Central memory CD8-positive, alpha-beta T cell (primary cell): ENCODE data around the gene PRR14L.
"Not testable (repeated sequence)": the region's sequence is repeated elsewhere in the genome, so short reads cannot be mapped to it uniquely, and the experiment has no call there.

Source experiments
- ATAC-seq: fragments of 150-1000 bp; cut with Tn5 transposase; replicated peaks from 2 replicates; pipeline ENCODE4 v1.10.0; 2022; ENCODE audit warnings: mild to moderate bottlenecking, moderate FRiP score, moderate number of reproducible peaks; ENCODE audit not compliant: poor library complexity, severe bottlenecking; ENCODE audit errors: extremely low read depth
- DNase-seq, 2 donors: peaks; one replicate each; pipeline ENCODE4 v3.0.0; 2021; ENCODE audit warnings: low spot score in 2 of 2
- H3K27ac Mint-ChIP-seq: one replicate; pipeline ENCODE4 v1.8.0; 2022; ENCODE audit warnings: low read depth, mild to moderate bottlenecking, moderate library complexity, mixed read lengths
- H3K27me3 Mint-ChIP-seq: one replicate; pipeline ENCODE4 v1.8.0; 2022; ENCODE audit warnings: mixed read lengths
- H3K36me3 Mint-ChIP-seq: one replicate; pipeline ENCODE4 v1.8.0; 2022; ENCODE audit warnings: mild to moderate bottlenecking, moderate library complexity, mixed read lengths; ENCODE audit not compliant: insufficient read depth
- H3K4me1 Mint-ChIP-seq: one replicate; pipeline ENCODE4 v1.8.0; 2022; ENCODE audit warnings: mixed read lengths
- H3K4me3 Mint-ChIP-seq: one replicate; pipeline ENCODE4 v1.8.0; 2022; ENCODE audit warnings: mild to moderate bottlenecking, moderate library complexity, mixed read lengths
- H3K9me3 Mint-ChIP-seq: one replicate; pipeline ENCODE4 v1.8.0; 2022; ENCODE audit warnings: mixed read lengths

The PRR14L gene

GRCh38 chr22:31661851-31662667, 87.9 kb downstream of the PRR14L start, which contains the start of gene PISD:
PISD (minus strand) TSS chr22:31662215; CDS start chr22:31662208, 7 bp downstream.
- Mint-ChIP-seq H3K9me3 (no peaks in the 10 kb centered on the region), H3K4me1 (peaks cover 19% of the 10 kb centered on the region), H3K27me3 (no peaks in the 10 kb centered on the region), H3K4me3 (peak within 1 kb of the TSS; percentile 95), H3K27ac (peak within 1 kb of the TSS; percentile 99), H3K36me3 (peaks cover 15% of the 10 kb centered on the region)
- DNase-seq = peak; percentile 93 to 96
- peak; percentile 91 for ATAC-seq

- not testable (repeated sequence) for H3K9me3 Mint-ChIP-seq, H3K27me3 Mint-ChIP-seq, ATAC-seq
- peak overlapping the region; percentile 99 for H3K27ac Mint-ChIP-seq
- peaks cover 19% of the 10 kb centered on the region for H3K4me1 Mint-ChIP-seq
- H3K36me3 Mint-ChIP-seq = peaks cover 15% of the 10 kb centered on the region
- peak overlapping the region; percentile 95 for H3K4me3 Mint-ChIP-seq
- peak in 1 of 2 donors; percentile 18 for DNase-seq
Measured at GRCh38 chr22:31660860-31661341, 89.0 kb downstream of the PRR14L start.

- Mint-ChIP-seq H3K4me1 (peaks cover 21% of the 10 kb centered on the region), H3K27me3 (no peaks in the 10 kb centered on the region), H3K4me3 (no peak overlapping the region), H3K9me3 (no peaks in the 10 kb centered on the region), H3K27ac (no peak overlapping the region), H3K36me3 (peaks cover 15% of the 10 kb centered on the region)
- no peak for DNase-seq
- ATAC-seq = no peak
Measured at GRCh38 chr22:31659246-31659645, 90.7 kb downstream of the PRR14L start.

- no peak for DNase-seq
- no peak for ATAC-seq
Measured at GRCh38 chr22:31654408-31654807, 95.5 kb downstream of the PRR14L start.

GRCh38 chr22:31653944-31654343, 96.0 kb downstream of the PRR14L start:
- Mint-ChIP-seq H3K4me3 (no peak overlapping the region), H3K27ac (no peak overlapping the region), H3K27me3 (no peaks in the 10 kb centered on the region), H3K4me1 (peaks cover 9% of the 10 kb centered on the region), H3K9me3 (no peaks in the 10 kb centered on the region), H3K36me3 (peaks cover 8% of the 10 kb centered on the region)
- ATAC-seq = no peak
- no peak for DNase-seq

More at GRCh38 chr22:31654408-31654807, 95.5 kb downstream of the PRR14L start:
- Mint-ChIP-seq H3K27me3 (no peaks in the 10 kb centered on the region), H3K9me3 (no peaks in the 10 kb centered on the region), H3K27ac (no peak overlapping the region), H3K4me1 (peaks cover 9% of the 10 kb centered on the region), H3K4me3 (no peak overlapping the region), H3K36me3 (peaks cover 8% of the 10 kb centered on the region)

- H3K4me1 Mint-ChIP-seq = peaks cover 9% of the 10 kb centered on the region
- H3K27ac Mint-ChIP-seq = no peak overlapping the region
- peaks cover 14% of the 10 kb centered on the region for H3K36me3 Mint-ChIP-seq
- no peak overlapping the region for H3K4me3 Mint-ChIP-seq
- H3K9me3 Mint-ChIP-seq = no peaks in the 10 kb centered on the region
- H3K27me3 Mint-ChIP-seq = no peaks in the 10 kb centered on the region
- DNase-seq (no peak), ATAC-seq (no peak)
Measured at GRCh38 chr22:31652911-31653684, 96.8 kb downstream of the PRR14L start.

- peaks cover 9% of the 10 kb centered on the region for H3K4me1 Mint-ChIP-seq
Measured at GRCh38 chr22:31652088-31652487, 97.8 kb downstream of the PRR14L start.

GRCh38 chr22:31651664-31652063, 98.3 kb downstream of the PRR14L start:
- no peak overlapping the region for H3K4me3 Mint-ChIP-seq
- H3K9me3 Mint-ChIP-seq = no peaks in the 10 kb centered on the region
- H3K27me3 Mint-ChIP-seq = no peaks in the 10 kb centered on the region
- ATAC-seq (no peak), DNase-seq (no peak)
- H3K36me3 Mint-ChIP-seq = peaks cover 23% of the 10 kb centered on the region
- H3K4me1 Mint-ChIP-seq = peaks cover 9% of the 10 kb centered on the region
- peak overlapping the region; percentile 78 for H3K27ac Mint-ChIP-seq

More at GRCh38 chr22:31652088-31652487, 97.8 kb downstream of the PRR14L start:
- H3K27me3 Mint-ChIP-seq = no peaks in the 10 kb centered on the region
- H3K4me3 Mint-ChIP-seq = no peak overlapping the region
- H3K36me3 Mint-ChIP-seq = peaks cover 20% of the 10 kb centered on the region
- no peak for ATAC-seq
- H3K9me3 Mint-ChIP-seq = no peaks in the 10 kb centered on the region
- DNase-seq = no peak
- H3K27ac Mint-ChIP-seq = no peak overlapping the region

- H3K4me1 Mint-ChIP-seq = peaks cover 9% of the 10 kb centered on the region
- H3K9me3 Mint-ChIP-seq = no peaks in the 10 kb centered on the region
- H3K27me3 Mint-ChIP-seq = no peaks in the 10 kb centered on the region
- no peak for DNase-seq
- H3K36me3 Mint-ChIP-seq = peaks cover 31% of the 10 kb centered on the region
- H3K27ac Mint-ChIP-seq = no peak overlapping the region
- no peak for ATAC-seq
- no peak overlapping the region for H3K4me3 Mint-ChIP-seq
Measured at GRCh38 chr22:31650391-31650790, 99.5 kb downstream of the PRR14L start.

- H3K4me1 Mint-ChIP-seq = no peaks in the 10 kb centered on the region
- H3K9me3 Mint-ChIP-seq = no peaks in the 10 kb centered on the region
- ATAC-seq = no peak
- no peak for DNase-seq
- H3K27me3 Mint-ChIP-seq = no peaks in the 10 kb centered on the region
- no peak overlapping the region for H3K27ac Mint-ChIP-seq
- H3K4me3 Mint-ChIP-seq = no peak overlapping the region
- H3K36me3 Mint-ChIP-seq = peaks cover 35% of the 10 kb centered on the region
Measured at GRCh38 chr22:31647523-31648320, 102.2 kb downstream of the PRR14L start.

GRCh38 chr22:31647066-31647465, 102.9 kb downstream of the PRR14L start:
- Mint-ChIP-seq H3K4me3 (no peak overlapping the region), H3K4me1 (no peaks in the 10 kb centered on the region), H3K9me3 (no peaks in the 10 kb centered on the region), H3K36me3 (peaks cover 41% of the 10 kb centered on the region), H3K27me3 (no peaks in the 10 kb centered on the region), H3K27ac (no peak overlapping the region)
- DNase-seq (no peak), ATAC-seq (no peak)
